ENCODE measurements around the gene SPEF2.
A peak's percentile ranks its signal among the peaks of the same experiment; 100 is the strongest.

SPEF2 gene

GRCh38 chr5:35736280-35736679, 118.6 kb downstream of the SPEF2 start:
- DNase-seq (ENCODE audit: low spot score) = no peak

- no peak for DNase-seq (ENCODE audit: low spot score)
These were observed 123.6 kb downstream of the SPEF2 start for GRCh38 chr5:35741126-35741716.

- no peak for DNase-seq (ENCODE audit: low spot score)
These were observed 124.3 kb downstream of the SPEF2 start for GRCh38 chr5:35741971-35742370.

- DNase-seq (ENCODE audit: low spot score) = no peak
These were observed 126.0 kb downstream of the SPEF2 start for GRCh38 chr5:35743644-35744043.

GRCh38 chr5:35745193-35745592, 127.5 kb downstream of the SPEF2 start:
- no peak for DNase-seq (ENCODE audit: low spot score)

GRCh38 chr5:35745660-35746059, 128.0 kb downstream of the SPEF2 start:
- no peak for DNase-seq (ENCODE audit: low spot score)

GRCh38 chr5:35752012-35752411, 134.3 kb downstream of the SPEF2 start:
- DNase-seq (ENCODE audit: low spot score) = no peak

GRCh38 chr5:35753500-35753899, 135.8 kb downstream of the SPEF2 start:
- DNase-seq (ENCODE audit: low spot score) = no peak

GRCh38 chr5:35754481-35754880, 136.8 kb downstream of the SPEF2 start:
- no peak for DNase-seq (ENCODE audit: low spot score)

- no peak for DNase-seq (ENCODE audit: low spot score)
These were observed 138.3 kb downstream of the SPEF2 start for GRCh38 chr5:35755966-35756365.

GRCh38 chr5:35758151-35758724, 140.6 kb downstream of the SPEF2 start:
- DNase-seq (ENCODE audit: low spot score) = no peak

GRCh38 chr5:35761541-35761940, 143.9 kb downstream of the SPEF2 start:
- DNase-seq (ENCODE audit: low spot score) = no peak

- no peak for DNase-seq (ENCODE audit: low spot score)
These were observed 144.7 kb downstream of the SPEF2 start for GRCh38 chr5:35762368-35762767.

- DNase-seq (ENCODE audit: low spot score) = no peak
These were observed 148.3 kb downstream of the SPEF2 start for GRCh38 chr5:35765921-35766320.

GRCh38 chr5:35771300-35771699, 153.6 kb downstream of the SPEF2 start:
- DNase-seq (ENCODE audit: low spot score) = no peak

GRCh38 chr5:35771839-35772238, 154.2 kb downstream of the SPEF2 start:
- no peak for DNase-seq (ENCODE audit: low spot score)

- DNase-seq (ENCODE audit: low spot score) = no peak
These were observed 156.3 kb downstream of the SPEF2 start for GRCh38 chr5:35773967-35774366.

GRCh38 chr5:35776757-35777156, 159.1 kb downstream of the SPEF2 start:
- no peak for DNase-seq (ENCODE audit: low spot score)

- DNase-seq (ENCODE audit: low spot score) = peak; percentile 25
These were observed 159.9 kb downstream of the SPEF2 start for GRCh38 chr5:35777358-35778087.

- DNase-seq (ENCODE audit: low spot score) = no peak
These were observed 160.7 kb downstream of the SPEF2 start for GRCh38 chr5:35778259-35778769.

GRCh38 chr5:35780236-35780635, 162.6 kb downstream of the SPEF2 start:
- no peak for DNase-seq (ENCODE audit: low spot score)

- DNase-seq (ENCODE audit: low spot score) = no peak
These were observed 163.6 kb downstream of the SPEF2 start for GRCh38 chr5:35781181-35781790.

GRCh38 chr5:35783551-35783950, 165.9 kb downstream of the SPEF2 start:
- DNase-seq (ENCODE audit: low spot score) = no peak
